ENCODE measurements around the gene KCNAB2. TPM values are rescaled to one million over a fixed set of nuclear protein-coding genes. Genes with fewer than 3 reads are reported as not detected.

The KCNAB2 gene
- total and polyA plus RNA-seq, 2 donors (not counting 1 experiment from before 2014, with no cell fraction given) = 90.7 to 143 TPM

DNA sequence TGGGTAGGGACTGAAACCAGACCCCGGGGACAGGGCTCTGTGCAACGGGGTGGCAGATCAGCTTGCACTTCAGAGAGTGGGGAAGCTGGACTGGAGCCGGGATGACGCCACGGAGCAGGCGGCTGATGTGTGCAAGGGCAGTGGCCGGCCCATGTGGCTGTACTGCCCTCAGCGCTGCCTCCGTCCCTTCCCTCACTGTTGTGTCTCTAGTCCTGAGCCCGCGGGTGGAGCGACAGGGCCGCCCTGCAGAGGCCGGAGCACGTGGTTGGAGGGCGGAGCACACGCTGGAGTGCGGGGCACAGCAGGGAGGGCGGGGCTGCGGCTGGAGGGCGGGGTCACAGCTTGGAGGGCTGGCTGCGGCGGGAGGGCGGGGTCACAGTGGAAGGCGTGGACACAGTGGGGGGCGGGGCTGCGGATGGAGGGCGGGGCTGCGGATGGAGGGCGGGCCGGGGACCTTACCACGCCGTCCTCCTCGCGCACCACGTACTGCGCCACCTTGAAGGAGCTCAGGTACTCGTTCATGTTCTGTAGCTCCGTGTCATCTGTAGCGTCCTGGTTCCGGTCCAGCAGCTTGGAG is 82.0 kb downstream of the KCNAB2 start:
- ChIA-PET CTCF (no interaction called here), POLR2A (no interaction called here)
- H3K4me3 ChIP-seq (ENCODE audit: control extremely low read depth in 1 of 5, extremely low read depth in 1 of 5, insufficient read depth in 1 of 5, low read depth in 2 of 5, low read length in 4 of 5) = no peak overlapping the region
- ATAC-seq (ENCODE audit: low read depth) (peak; percentile 77), DNase-seq (peak; percentile 43)
- no peaks in the 10 kb centered on the region for H3K79me2 ChIP-seq (ENCODE audit: control insufficient read depth, insufficient read depth, low read length)
- 28% methylated on average over 41 of the region's 41 CpGs for WGBS (ENCODE audit: insufficient coverage)
- Mint-ChIP-seq H3K27ac (no peak overlapping the region), H3K4me1 (peaks cover 3% of the 10 kb centered on the region), H3K4me3 (no peak overlapping the region), H3K27me3 (peaks cover 10% of the 10 kb centered on the region), H3K9me3 (ENCODE audit: insufficient read depth) (peaks cover 8% of the 10 kb centered on the region)
- H3K27ac ChIP-seq (ENCODE audit: low read length in 2 of 2) = no peak overlapping the region
- no peaks in the 10 kb centered on the region for H4K20me1 ChIP-seq (ENCODE audit: control insufficient read depth, insufficient read depth, low read length, poor library complexity, severe bottlenecking)
- peaks cover 0 to 8% (median 0%) of the 10 kb centered on the region in 4 experiments for H3K27me3 ChIP-seq (replicated peaks in 1 of 4; ENCODE audit: control extremely low read depth in 1 of 4, control insufficient read depth in 3 of 4, insufficient read depth in 4 of 4, low read length in 3 of 4)
- no peak overlapping the region for H3K9ac ChIP-seq (ENCODE audit: low read length)
- H3K9me3 ChIP-seq (ENCODE audit: control extremely low read depth in 1 of 3, control insufficient read depth in 2 of 3, insufficient read depth in 1 of 3, low read length in 2 of 3) = peaks cover 0 to 18% (median 0%) of the 10 kb centered on the region in 3 donors
- intact Hi-C loops (cut with micrococcal nuclease) = no loop called here
- peak overlapping the region; percentile 46 for H3K4me2 ChIP-seq (replicated peaks; ENCODE audit: low read depth, low read length, poor library complexity, severe bottlenecking)
- TF ChIP-seq, protein P1, sequence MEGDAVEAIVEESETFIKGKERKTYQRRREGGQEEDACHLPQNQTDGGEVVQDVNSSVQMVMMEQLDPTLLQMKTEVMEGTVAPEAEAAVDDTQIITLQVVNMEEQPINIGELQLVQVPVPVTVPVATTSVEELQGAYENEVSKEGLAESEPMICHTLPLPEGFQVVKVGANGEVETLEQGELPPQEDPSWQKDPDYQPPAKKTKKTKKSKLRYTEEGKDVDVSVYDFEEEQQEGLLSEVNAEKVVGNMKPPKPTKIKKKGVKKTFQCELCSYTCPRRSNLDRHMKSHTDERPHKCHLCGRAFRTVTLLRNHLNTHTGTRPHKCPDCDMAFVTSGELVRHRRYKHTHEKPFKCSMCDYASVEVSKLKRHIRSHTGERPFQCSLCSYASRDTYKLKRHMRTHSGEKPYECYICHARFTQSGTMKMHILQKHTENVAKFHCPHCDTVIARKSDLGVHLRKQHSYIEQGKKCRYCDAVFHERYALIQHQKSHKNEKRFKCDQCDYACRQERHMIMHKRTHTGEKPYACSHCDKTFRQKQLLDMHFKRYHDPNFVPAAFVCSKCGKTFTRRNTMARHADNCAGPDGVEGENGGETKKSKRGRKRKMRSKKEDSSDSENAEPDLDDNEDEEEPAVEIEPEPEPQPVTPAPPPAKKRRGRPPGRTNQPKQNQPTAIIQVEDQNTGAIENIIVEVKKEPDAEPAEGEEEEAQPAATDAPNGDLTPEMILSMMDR (IDR thresholded peaks at IDR 0.05) = no peak
- no peak for TF ChIP-seq EZH2 (IDR thresholded peaks at IDR 0.05; ENCODE audit: borderline replicate concordance, insufficient read depth, low read depth, low read length, poor library complexity, severe bottlenecking)
- H3K36me3 ChIP-seq (replicated peaks in 1 of 2; ENCODE audit: control extremely low read depth in 1 of 2, control insufficient read depth in 1 of 2, extremely low read depth in 1 of 2, insufficient read depth in 2 of 2, low read length in 1 of 2) = no peaks in the 10 kb centered on the region
- no peaks in the 10 kb centered on the region for H3K4me1 ChIP-seq (ENCODE audit: control insufficient read depth in 2 of 2, insufficient read depth in 2 of 2, low read length in 2 of 2)
- no peak overlapping the region for H2AFZ ChIP-seq (ENCODE audit: insufficient read depth, low read depth, low read length, poor library complexity, severe bottlenecking)

DNA sequence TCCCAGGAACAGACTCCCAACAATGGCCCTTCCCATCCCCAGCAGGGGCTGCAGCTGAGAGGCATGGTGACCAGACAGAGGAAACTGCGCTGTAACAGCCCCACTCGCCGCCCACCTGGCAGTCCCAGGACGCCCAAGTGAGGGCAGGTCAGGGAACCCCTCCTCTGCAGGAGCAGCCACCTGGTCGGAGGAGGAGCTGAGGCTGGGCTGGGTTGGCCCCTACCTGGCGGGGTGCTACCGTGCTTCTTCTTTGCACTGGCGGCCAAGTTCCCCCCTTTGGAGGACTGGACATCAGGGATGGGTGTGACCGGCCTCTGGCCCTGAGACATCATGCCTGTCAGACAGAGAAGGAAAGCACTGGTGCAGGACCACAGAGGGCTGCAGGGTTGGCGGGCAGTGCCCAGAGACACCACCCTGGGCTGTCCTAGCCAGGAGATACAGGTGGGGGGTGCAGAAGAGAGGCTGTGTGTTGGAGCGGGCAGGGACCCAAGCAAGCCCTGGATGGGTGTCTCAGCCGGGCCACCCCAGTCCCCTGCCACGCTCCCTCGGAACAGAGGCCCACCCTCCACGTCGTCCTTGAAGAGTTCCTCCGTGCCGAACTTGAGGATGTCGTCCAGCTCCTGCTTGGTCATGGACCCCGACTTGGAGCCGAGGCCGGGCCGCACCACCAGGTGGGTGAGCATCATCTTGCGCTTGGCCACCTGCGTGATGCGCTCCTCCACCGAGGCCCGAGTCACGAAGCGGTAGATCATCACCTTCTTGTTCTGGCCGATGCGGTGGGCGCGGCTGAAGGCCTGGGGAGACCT is 82.8 kb downstream of the KCNAB2 start:
- H3K27me3 Mint-ChIP-seq = peaks cover 10% of the 10 kb centered on the region

More for the DNA sequence above, 82.8 kb downstream of the KCNAB2 start:
- Mint-ChIP-seq H3K9me3 (ENCODE audit: insufficient read depth) (peaks cover 8% of the 10 kb centered on the region), H3K4me1 (peaks cover 3% of the 10 kb centered on the region), H3K27ac (no peak overlapping the region), H3K4me3 (no peak overlapping the region)
- DNase-seq (no peak), ATAC-seq (ENCODE audit: low read depth) (no peak)
- no peaks in the 10 kb centered on the region for H3K36me3 ChIP-seq (replicated peaks in 1 of 2; ENCODE audit: control extremely low read depth in 1 of 2, control insufficient read depth in 1 of 2, extremely low read depth in 1 of 2, insufficient read depth in 2 of 2, low read length in 1 of 2)
- intact Hi-C loops (cut with micrococcal nuclease) = no loop called here
- CTCF ChIA-PET = no interaction called here
- H3K27ac ChIP-seq (ENCODE audit: low read length in 2 of 2) = no peak overlapping the region
- H4K20me1 ChIP-seq (ENCODE audit: control insufficient read depth, insufficient read depth, low read length, poor library complexity, severe bottlenecking) = no peaks in the 10 kb centered on the region
- peaks cover 0 to 8% (median 0%) of the 10 kb centered on the region in 4 experiments for H3K27me3 ChIP-seq (replicated peaks in 1 of 4; ENCODE audit: control extremely low read depth in 1 of 4, control insufficient read depth in 3 of 4, insufficient read depth in 4 of 4, low read length in 3 of 4)
- no peaks in the 10 kb centered on the region for H3K4me1 ChIP-seq (ENCODE audit: control insufficient read depth in 2 of 2, insufficient read depth in 2 of 2, low read length in 2 of 2)
- TF ChIP-seq, protein P1 (IDR thresholded peaks at IDR 0.05) = no peak
- no peak overlapping the region for H2AFZ ChIP-seq (ENCODE audit: insufficient read depth, low read depth, low read length, poor library complexity, severe bottlenecking)
- 97% methylated on average over 34 of the region's 34 CpGs for WGBS (ENCODE audit: insufficient coverage)
- no peak overlapping the region for H3K9ac ChIP-seq (ENCODE audit: low read length)
- no peaks in the 10 kb centered on the region for H3K79me2 ChIP-seq (ENCODE audit: control insufficient read depth, insufficient read depth, low read length)
- peak overlapping the region; percentile 46 for H3K4me2 ChIP-seq (replicated peaks; ENCODE audit: low read depth, low read length, poor library complexity, severe bottlenecking)
- H3K4me3 ChIP-seq (ENCODE audit: control extremely low read depth in 1 of 5, extremely low read depth in 1 of 5, insufficient read depth in 1 of 5, low read depth in 2 of 5, low read length in 4 of 5) = no peak overlapping the region
- POLR2A ChIA-PET = no interaction called here
- H3K9me3 ChIP-seq (ENCODE audit: control extremely low read depth in 1 of 3, control insufficient read depth in 2 of 3, insufficient read depth in 1 of 3, low read length in 2 of 3) = peaks cover 0 to 21% (median 0%) of the 10 kb centered on the region in 3 donors
